RCC 7860 (cell line): ENCODE measurements around the gene SFTPB.
"Not testable (repeated sequence)": the region's sequence is repeated elsewhere in the genome, so short reads cannot be mapped to it uniquely, and the experiment has no call there.

Experiments
- DNase-seq: peaks from one replicate; pipeline ENCODE4 v3.0.0-alpha.2; 2015; ENCODE audit warnings: low spot score
- FAIRE-seq: peaks from 2 replicates; lab custom pipeline; 2012; peaks lifted over from hg19 to GRCh38; lab: Jason Lieb, UNC

Gene SFTPB

DNA sequence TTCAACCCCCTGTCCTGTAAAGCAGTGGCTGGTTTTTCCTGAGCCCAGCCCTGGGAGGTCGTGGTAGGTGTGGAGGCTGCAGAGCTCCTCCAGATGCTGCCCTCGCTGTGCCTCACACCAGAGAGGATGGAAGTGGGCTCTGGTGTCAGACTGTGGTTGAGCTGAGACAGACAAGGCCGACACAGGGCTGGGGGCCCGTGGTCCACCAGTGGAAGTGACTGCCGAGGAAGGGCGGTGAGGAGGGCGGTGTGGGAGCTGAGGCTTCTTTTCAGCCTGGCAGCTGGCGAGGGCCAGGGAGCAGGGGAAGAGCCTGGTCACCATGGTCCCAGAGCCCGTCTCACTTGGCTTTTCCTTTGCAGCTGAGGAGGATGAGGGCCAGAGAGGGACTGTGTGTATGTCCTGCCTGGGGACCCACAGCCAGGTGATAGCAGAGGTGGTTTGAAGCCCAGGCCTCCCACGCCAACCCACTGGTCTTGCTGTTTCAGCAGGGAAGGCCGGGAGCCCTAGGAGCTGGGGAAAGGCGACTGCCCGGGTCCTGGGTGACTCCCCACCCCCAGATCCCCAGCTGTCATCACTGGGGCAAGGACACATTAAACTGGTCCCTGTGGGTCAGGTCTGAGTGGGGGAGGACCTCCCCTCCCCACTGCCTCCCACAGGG lies 8.5 kb downstream of the SFTPB start:
- no peak for FAIRE-seq

DNA sequence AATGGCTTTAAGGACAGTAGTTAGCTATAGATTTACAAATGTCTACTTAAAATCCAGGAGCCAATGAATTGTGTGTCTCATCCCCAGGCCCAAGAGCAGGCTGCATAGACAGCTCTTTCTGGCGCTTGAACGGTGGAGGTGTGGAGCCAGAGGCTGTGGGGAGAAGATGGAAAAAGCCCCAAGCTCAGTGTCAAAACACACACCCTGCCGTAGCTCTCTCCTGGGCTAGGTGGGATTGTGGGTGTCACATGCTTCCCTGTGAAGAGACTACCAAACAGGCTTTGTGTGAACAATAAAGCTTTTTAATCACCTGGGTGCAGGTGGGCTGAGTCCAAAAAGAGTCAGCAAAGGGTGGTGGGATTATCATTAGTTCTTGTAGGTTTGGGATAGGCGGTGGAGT lies 10.6 kb downstream of the SFTPB start:
- DNase-seq, FAIRE-seq: not testable (repeated sequence)

More for the DNA sequence above, 8.5 kb downstream of the SFTPB start:
- DNase-seq: no peak

GRCh38 chr2:85656468-85656867 lies 11.5 kb downstream of the SFTPB start:
- FAIRE-seq: no peak

DNA sequence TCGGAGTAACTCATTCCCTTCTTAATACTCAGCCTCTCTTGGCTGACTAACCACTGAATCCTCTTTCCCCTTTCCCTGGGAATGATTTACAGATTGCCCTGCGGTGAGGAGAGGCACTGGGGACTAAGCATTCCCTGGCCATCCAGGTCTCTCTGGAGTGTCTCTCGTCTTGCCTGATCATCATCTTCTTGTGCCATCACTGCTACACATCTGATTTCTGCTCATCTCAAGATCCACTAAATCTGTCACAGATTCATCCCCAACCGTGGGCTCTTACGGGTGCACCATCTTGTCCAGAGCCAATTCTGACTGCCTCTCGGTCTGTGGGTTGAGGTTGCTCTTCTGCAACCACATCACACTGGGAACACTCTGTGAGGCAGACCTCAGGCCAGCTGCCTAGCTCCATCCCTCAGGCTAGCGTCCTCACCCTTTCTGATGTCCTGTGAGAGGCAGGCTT lies 12.0 kb downstream of the SFTPB start:
- peak; percentile 93 for FAIRE-seq

More at GRCh38 chr2:85656468-85656867, 11.5 kb downstream of the SFTPB start:
- peak; percentile 8 for DNase-seq

DNA sequence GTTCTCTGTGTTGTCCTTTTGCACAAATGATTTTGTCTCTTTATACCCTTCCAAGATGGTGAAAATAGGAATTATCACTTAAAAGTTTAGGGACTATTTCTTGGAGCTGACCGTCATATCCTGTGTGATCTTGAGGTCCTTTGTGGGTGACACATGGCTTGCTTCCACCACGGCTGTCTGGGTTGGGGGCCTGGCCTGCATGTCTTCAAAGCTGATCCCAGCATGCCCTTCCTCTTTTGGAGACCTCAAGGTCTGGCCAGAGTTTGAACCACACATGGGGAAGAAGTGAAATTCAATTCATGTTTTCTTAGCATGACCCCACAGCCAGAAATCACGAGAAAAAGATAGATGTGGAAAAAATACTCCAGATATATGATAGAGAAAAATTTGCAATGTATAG lies 14.0 kb downstream of the SFTPB start:
- FAIRE-seq: no peak

More for the DNA sequence above, 12.0 kb downstream of the SFTPB start:
- peak; percentile 74 for DNase-seq

DNA sequence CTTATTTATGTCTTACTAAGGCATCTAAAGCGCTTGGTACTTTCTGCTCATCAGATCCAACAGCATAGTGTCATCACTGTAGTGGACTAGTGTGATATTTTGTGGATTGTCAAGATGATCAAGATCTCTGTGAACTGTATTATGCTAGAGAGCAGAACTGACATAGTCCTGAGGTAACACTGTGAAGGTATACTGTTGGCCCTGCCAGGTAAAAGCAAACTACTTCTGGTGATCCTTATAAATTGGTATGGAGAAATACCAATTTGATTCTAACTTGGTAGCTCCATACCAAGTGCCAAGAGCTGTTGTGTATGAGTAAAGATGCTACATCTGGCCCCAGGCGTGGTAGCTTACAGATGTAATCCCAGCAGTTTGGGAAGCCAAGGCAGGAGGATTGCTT lies 15.9 kb downstream of the SFTPB start:
- no peak for FAIRE-seq
- DNase-seq: no peak

More for the DNA sequence above, 14.0 kb downstream of the SFTPB start:
- DNase-seq: no peak

DNA sequence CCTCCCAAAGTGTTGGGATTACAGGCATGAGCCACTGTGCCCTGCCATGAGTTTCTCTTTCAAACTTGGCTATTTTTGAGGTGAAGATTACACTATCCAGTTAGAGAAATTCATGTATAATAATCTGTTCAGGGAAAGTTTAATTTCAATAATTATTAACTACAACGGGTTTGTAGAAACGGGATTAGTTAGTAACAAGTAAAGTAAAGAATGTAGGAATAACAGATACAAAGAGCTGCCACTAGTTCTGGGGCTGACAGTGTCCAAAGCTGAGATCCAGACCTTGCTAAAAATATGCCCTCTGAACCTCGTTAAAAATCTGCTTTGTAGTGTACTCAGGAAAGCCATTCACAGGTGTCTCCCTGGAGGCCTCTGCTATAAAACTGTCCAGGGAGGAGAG lies 16.9 kb downstream of the SFTPB start:
- DNase-seq: no peak
- FAIRE-seq: no peak

DNA sequence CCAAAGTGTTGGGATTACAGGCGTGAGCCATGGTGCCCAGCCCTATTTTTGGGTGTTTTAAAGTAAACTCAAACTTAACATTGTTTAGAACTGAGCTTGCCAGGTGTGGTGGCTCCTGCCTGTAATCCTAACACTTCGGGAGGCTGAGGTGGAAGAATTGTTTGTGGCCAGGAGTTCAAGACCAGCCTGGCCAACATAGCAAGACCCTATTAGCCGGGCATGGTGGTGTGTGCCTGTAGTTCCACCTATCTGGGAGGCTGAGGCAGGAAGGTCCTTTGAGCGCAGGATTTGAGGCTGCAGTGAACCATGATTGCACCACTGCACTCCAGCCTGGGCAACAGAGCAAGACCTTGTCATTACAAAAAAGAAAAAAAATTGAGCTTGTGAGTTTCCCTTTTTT lies 17.5 kb downstream of the SFTPB start:
- DNase-seq: no peak
- no peak for FAIRE-seq

GRCh38 chr2:85649201-85650190 lies 18.5 kb downstream of the SFTPB start:
- DNase-seq (no peak), FAIRE-seq (no peak)

- FAIRE-seq (no peak), DNase-seq (no peak)
Observed at GRCh38 chr2:85648619-85649018, 19.4 kb downstream of the SFTPB start.

GRCh38 chr2:85647823-85648526 lies 20.0 kb downstream of the SFTPB start:
- FAIRE-seq: no peak
- DNase-seq: no peak

DNA sequence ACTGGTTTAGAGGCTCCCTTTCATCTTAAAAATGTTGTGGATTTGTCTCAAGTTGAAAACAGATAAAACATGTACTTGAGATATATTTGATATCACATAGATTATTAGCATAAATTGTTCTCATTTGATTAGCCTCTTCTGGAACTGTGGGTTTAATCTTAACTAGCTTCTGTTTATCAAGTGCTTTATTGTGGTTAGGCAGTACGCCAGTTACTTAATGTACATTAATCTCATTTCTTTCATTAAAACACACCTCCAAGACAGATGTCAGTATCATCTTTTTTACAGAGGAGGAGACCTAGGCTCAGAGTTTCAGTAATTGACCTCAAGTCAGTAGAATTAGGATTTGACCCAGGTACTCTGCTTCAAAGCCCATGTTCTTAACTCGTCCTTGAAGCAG lies 21.8 kb downstream of the SFTPB start:
- DNase-seq: no peak
- no peak for FAIRE-seq

- DNase-seq (no peak), FAIRE-seq (no peak)
Observed at GRCh38 chr2:85644909-85645308, 23.1 kb downstream of the SFTPB start.

DNA sequence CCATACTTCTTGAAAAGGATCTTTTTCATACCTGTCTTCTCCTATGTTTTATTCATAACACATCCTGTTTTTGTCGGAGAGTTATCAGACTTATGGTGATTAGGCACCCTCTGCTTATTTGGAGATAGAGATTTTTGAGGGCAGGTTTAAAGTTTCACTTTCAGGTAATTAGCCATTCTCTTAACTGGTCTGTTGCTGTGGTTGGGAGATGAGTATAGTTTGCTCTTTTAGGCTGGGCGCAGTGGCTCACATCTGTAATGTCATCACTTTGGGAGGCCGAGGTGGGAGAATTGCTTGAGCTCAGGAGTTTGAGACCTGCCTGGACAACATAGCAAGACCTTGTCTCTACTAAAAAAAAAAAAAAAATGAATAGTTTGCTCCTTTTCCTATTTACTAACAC lies 25.3 kb downstream of the SFTPB start:
- no peak for FAIRE-seq
- no peak for DNase-seq

DNA sequence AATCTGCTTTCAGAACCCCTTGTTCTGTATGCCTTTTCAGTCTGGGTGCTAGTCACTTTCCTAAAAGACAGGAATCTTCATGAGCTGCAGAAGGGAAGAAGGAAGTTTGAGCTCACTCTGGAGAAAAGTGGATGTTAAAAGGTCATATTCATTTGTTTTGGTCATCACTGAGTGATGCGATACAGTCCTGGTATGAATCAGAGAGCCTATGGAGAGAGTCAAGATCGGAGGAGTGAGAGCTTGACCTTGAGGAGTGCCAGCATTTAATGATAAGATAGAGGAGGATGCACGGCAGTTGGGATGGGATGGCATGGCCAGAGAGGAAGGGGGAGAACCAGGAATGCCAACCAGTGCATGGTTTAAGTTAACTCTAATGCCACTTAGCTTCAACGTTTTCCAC lies 32.4 kb downstream of the SFTPB start:
- DNase-seq (no peak), FAIRE-seq (no peak)

- FAIRE-seq: no peak
- no peak for DNase-seq
Observed at GRCh38 chr2:85635011-85635410, 33.0 kb downstream of the SFTPB start.

DNA sequence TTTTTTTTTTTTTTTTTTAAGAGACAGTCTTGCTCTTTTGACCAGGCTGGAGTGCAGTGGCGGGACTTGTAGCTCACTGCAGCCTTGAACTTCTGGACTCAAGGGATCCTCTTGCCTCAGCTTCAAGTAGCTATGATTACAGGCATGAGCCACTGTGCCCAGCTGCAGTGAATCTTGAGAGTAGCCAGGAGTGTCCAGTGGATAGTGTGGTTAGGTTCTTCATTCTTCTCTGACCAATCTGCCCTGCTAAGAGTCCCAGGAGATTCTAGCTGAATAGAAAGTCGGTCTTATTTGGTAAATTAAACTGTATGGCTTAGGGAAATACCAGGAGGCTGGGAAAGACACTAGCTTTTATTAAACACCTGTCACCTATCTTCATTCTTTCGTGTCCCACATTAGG lies 36.7 kb downstream of the SFTPB start:
- DNase-seq: no peak

GRCh38 chr2:85628658-85629057 lies 39.3 kb downstream of the SFTPB start:
- no peak for DNase-seq

More for the DNA sequence above, 36.7 kb downstream of the SFTPB start:
- FAIRE-seq: no peak

DNA sequence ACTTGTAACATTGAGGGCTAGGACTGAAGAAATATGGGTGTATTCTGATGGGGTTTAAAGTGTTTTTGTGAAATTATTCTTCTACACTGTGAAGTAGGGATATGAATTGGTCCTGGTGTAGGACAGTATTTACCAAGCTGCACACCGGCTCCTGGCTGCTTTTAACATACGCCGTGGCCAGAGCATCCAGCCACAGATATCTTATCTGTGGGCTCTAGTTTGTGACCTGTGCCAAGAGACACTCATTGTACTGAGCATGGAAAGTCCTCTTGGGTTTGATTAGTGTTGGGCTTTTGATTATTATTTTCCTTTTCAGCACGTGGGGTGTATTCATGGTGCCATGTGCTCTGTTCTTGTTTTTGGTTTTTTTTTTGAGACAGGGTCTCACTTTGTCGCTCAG lies 44.0 kb downstream of the SFTPB start:
- DNase-seq: no peak
- FAIRE-seq: no peak

More at GRCh38 chr2:85628658-85629057, 39.3 kb downstream of the SFTPB start:
- FAIRE-seq: no peak

DNA sequence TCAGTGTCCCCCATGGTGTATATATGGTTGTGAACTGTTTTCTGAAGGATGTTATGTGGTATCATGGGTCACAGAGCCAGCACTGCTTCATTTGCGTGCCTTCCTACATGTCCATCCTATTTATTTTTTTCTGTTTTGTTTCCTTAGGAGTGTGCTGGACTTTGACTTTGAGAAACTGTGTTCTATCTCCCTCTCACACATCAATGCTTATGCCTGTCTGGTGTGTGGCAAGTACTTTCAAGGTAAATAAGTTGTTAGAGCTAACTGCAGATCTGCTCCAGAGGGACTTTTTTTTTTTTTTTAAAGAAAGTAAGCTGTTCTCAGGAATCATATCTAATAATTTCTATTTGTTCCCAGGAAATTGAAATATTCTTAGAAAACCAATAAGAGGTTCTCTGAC lies 46.7 kb downstream of the SFTPB start:
- DNase-seq: no peak
- no peak for FAIRE-seq

GRCh38 chr2:85619617-85620016 lies 48.4 kb downstream of the SFTPB start:
- DNase-seq (no peak), FAIRE-seq (no peak)
